Heart left ventricle (tissue), 13 donors: ENCODE data around the gene GLS2.

ENCODE experiments used
- CTCF ChIP-seq, 12 donors: fragments of 200-600 bp; sonication (generic) in 4 of 12; IDR thresholded peaks; one replicate each; pipeline versions ENCODE4 v1.5.0 to v1.8.0; 2018 to 2022; ENCODE audit warnings: antibody characterized with exemption in 12 of 12, mild to moderate bottlenecking in 5 of 12
- POLR2A ChIP-seq, 2 donors: fragments of 450-650 bp; IDR thresholded peaks; one replicate each; pipeline ENCODE4 v1.6.1; 2017; ENCODE audit warnings: antibody characterized with exemption in 2 of 2, mild to moderate bottlenecking in 2 of 2, moderate library complexity in 2 of 2
- donor health status: ischemic (EF 13 %, LVEDD 7.1; RV severe dilation, severe dysfunction).
- donor health status: DM: no; HTN: yes; CAD: no.
- donor health status: DM: no; HTN: no; CAD: no.
- donor health status: ischemic (EF 25% LVEDD 6.9; RV normal size, moderate dysfunction).
- donor health status: ischemic (EF 25% LVEDD 5.7; RV mildly dilated, moderate dysfunction).
- donor health status: ischemic (EF 35%, LVEDD 5.7; RV mildly dilated, moderate dysfunction).
- donor health status: nonischemic (EF 11% LVEDD 7.7; RV severe dilation, severe dysfunction).
- donor health status: DM: yes; HTN: yes; CAD: no.
- donor health status: PGD.
- donor health status: ischemic (EF 29% LVEDD 5.4; RV normal size, mild dysfunction).
- donor health status: nonischemic (EF 23%, LVEDD 6.1; RV moderate dilation, normal function).

- no peak for TF ChIP-seq CTCF (IDR thresholded peaks at IDR 0.05)
- no peak for TF ChIP-seq POLR2A (IDR thresholded peaks at IDR 0.05)
Observed at GRCh38 chr12:56469007-56469930, 18.7 kb downstream of the GLS2 start.
